Measurements from ENCODE around the gene B4GALT2. TPM values are rescaled to one million over a fixed set of nuclear protein-coding genes. Genes with fewer than 3 reads are reported as not detected.

Gene B4GALT2
- total and polyA plus RNA-seq, 2 donors (not counting 1 experiment from before 2014, with no cell fraction given), result 4.6 to 6.5 TPM

DNA sequence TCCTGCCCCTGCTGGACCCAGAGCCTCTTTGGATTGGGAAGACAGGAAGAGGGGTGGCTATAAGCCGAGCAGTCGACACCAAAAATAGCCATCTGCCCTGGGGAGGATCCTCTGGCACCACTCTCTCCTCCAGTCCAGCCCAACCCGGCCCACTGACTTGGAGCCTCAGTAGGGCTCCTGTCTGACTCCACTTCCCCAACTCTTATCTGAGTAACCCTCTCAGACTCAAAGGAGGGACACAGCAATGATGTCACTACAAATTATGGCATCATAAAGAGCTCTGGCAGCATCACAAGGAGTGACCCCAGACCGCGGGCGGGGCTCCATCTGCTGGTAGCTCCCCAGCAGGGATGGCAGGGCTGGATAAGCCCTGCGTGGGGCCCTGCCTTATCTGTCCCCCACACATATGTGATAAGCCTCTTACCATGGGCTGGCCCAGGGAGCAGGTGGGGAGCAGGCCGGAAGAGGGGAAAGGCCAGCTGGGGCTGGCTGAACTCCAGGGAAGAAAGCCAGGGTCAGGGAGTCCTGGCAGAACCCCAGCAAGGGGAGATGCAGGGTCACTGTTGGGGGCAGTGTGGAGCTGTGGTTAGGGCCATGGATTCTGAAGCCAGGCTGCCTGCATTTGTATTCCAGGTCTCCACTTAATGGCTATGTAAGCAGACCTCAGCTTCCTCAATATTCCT lies 56.9 kb downstream of the B4GALT2 start:
- ATAC-seq (ENCODE audit: low read depth) (no peak), DNase-seq (no peak)
- intact Hi-C loops (cut with micrococcal nuclease), result loop anchor here (1.0 kb wide), 1 partner anchor 507 kb away; no protein-coding TSS in a partner anchor
- H3K9me3 Mint-ChIP-seq (ENCODE audit: insufficient read depth), result no peaks in the 10 kb centered on the region
- Histone ChIP-seq H3K27ac (ENCODE audit: low read length in 2 of 2) (no peak overlapping the region), H3K9me3 (ENCODE audit: control extremely low read depth in 1 of 3, control insufficient read depth in 2 of 3, insufficient read depth in 1 of 3, low read length in 2 of 3) (no peaks in the 10 kb centered on the region), H3K4me1 (ENCODE audit: control insufficient read depth in 2 of 2, insufficient read depth in 2 of 2, low read length in 2 of 2) (peaks cover 0 to 7% of the 10 kb centered on the region in 2 donors), H2AFZ (ENCODE audit: insufficient read depth, low read depth, low read length, poor library complexity, severe bottlenecking) (no peak overlapping the region), H3K36me3 (replicated peaks in 1 of 2; ENCODE audit: control extremely low read depth in 1 of 2, control insufficient read depth in 1 of 2, extremely low read depth in 1 of 2, insufficient read depth in 2 of 2, low read length in 1 of 2) (no peaks in the 10 kb centered on the region), H4K20me1 (ENCODE audit: control insufficient read depth, insufficient read depth, low read length, poor library complexity, severe bottlenecking) (no peaks in the 10 kb centered on the region), H3K4me3 (ENCODE audit: control extremely low read depth in 1 of 5, extremely low read depth in 1 of 5, insufficient read depth in 1 of 5, low read depth in 2 of 5, low read length in 4 of 5) (no peak overlapping the region), H3K4me2 (replicated peaks; ENCODE audit: low read depth, low read length, poor library complexity, severe bottlenecking) (no peak overlapping the region), H3K9ac (ENCODE audit: low read length) (no peak overlapping the region), H3K27me3 (replicated peaks in 1 of 4; ENCODE audit: control extremely low read depth in 1 of 4, control insufficient read depth in 3 of 4, insufficient read depth in 4 of 4, low read length in 3 of 4) (peaks cover 0 to 4% (median 0%) of the 10 kb centered on the region in 4 experiments), H3K79me2 (ENCODE audit: control insufficient read depth, insufficient read depth, low read length) (no peaks in the 10 kb centered on the region)
- no peaks in the 10 kb centered on the region for H3K27me3 Mint-ChIP-seq
- WGBS (ENCODE audit: insufficient coverage), result 91% methylated on average over 7 of the region's 8 CpGs
- H3K4me1 Mint-ChIP-seq, result peaks cover 5% of the 10 kb centered on the region
- no peak overlapping the region for H3K27ac Mint-ChIP-seq
- no peak overlapping the region for H3K4me3 Mint-ChIP-seq
- CTCF ChIA-PET, result interaction anchor here (0.7 to 17.1 kb wide), 21 partner anchors 10 to 809 kb away, joined by 3 to 227 read pairs (median 7); partner anchors contain the start of genes ARTN, ATP6V0B and IPO13
- POLR2A ChIA-PET, result no interaction called here
- TF ChIP-seq EZH2 (IDR thresholded peaks at IDR 0.05; ENCODE audit: borderline replicate concordance, insufficient read depth, low read depth, low read length, poor library complexity, severe bottlenecking), result no peak
- TF ChIP-seq, protein P1, sequence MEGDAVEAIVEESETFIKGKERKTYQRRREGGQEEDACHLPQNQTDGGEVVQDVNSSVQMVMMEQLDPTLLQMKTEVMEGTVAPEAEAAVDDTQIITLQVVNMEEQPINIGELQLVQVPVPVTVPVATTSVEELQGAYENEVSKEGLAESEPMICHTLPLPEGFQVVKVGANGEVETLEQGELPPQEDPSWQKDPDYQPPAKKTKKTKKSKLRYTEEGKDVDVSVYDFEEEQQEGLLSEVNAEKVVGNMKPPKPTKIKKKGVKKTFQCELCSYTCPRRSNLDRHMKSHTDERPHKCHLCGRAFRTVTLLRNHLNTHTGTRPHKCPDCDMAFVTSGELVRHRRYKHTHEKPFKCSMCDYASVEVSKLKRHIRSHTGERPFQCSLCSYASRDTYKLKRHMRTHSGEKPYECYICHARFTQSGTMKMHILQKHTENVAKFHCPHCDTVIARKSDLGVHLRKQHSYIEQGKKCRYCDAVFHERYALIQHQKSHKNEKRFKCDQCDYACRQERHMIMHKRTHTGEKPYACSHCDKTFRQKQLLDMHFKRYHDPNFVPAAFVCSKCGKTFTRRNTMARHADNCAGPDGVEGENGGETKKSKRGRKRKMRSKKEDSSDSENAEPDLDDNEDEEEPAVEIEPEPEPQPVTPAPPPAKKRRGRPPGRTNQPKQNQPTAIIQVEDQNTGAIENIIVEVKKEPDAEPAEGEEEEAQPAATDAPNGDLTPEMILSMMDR (IDR thresholded peaks at IDR 0.05), result no peak
